Esophagus squamous epithelium (tissue), 5 donors: ENCODE data around the gene PTK7. TPM values are rescaled to one million over a fixed set of nuclear protein-coding genes. Genes with fewer than 3 reads are reported as not detected.
A peak's percentile ranks its signal among the peaks of the same experiment; 100 is the strongest.

Experiments
- DNase-seq: peaks from one replicate; lab custom pipeline; 2025; lab: John Stamatoyannopoulos, UW
- H3K27ac ChIP-seq, 4 donors: fragments of 200-600 bp; sonication (generic); one replicate each; pipeline ENCODE4 v1.5.1; 2016 to 2019; ENCODE audit warnings: mild to moderate bottlenecking in 1 of 4
- H3K27me3 ChIP-seq, 4 donors: fragments of 200-600 bp; sonication (generic); 1 replicate in 3 of 4; 2 replicates in 1 of 4; pipeline versions ENCODE4 v1.5.1 to v1.6.0; 2017 to 2021; ENCODE audit warnings: antibody characterized with exemption in 1 of 4
- H3K36me3 ChIP-seq, 3 donors: fragments of 200-600 bp; sonication (generic); one replicate each; pipeline ENCODE4 v1.5.1; 2016 to 2019
- H3K4me1 ChIP-seq, 3 donors: fragments of 200-600 bp; sonication (generic); one replicate each; pipeline ENCODE4 v1.5.1; 2017 to 2019
- H3K4me3 ChIP-seq, 4 donors: fragments of 200-600 bp; sonication (generic); 1 replicate in 3 of 4; 2 replicates in 1 of 4; pipeline ENCODE4 v1.5.1; 2016 to 2019; ENCODE audit warnings: mild to moderate bottlenecking in 2 of 4, moderate library complexity in 1 of 4
- H3K9me3 ChIP-seq, 3 donors: fragments of 200-600 bp; sonication (generic); one replicate each; pipeline ENCODE4 v1.5.1; 2016 to 2019
- POLR2A ChIP-seq, 4 donors: fragments of 450-650 bp; IDR thresholded peaks; one replicate each; pipeline ENCODE4 v1.6.1; 2017; ENCODE audit warnings: antibody characterized with exemption in 4 of 4, mild to moderate bottlenecking in 4 of 4, moderate library complexity in 3 of 4
- WGBS, 2 donors: methylation state at CpG; one replicate each; pipeline ENCODE4 v1.1.5; 2018; 5-methylcytosine and 5-hydroxymethylcytosine counted together
- intact Hi-C: fragments of 100-400 bp; cut with DNase I; formaldehyde crosslinking; loops from one replicate; pipeline ENCODE4 v1.15.0; 2022
- total RNA-seq, 4 donors: library from RNA; depleted of rRNA; stranded (reverse); fragments of >200 nt; gene quantifications; one replicate each; pipeline ENCODE4 v1.1.0, GENCODE V29; 2016
- TF ChIP-seq, protein P1 (sequence below), 6 experiments: fragments of 450-650 bp in 4 of 6; fragments of 200-600 bp in 2 of 6; sonication (generic) in 2 of 6; IDR thresholded peaks; one replicate each; pipeline ENCODE4 v1.5.1; 2016 to 2019; ENCODE audit warnings: antibody characterized with exemption in 6 of 6, mild to moderate bottlenecking in 4 of 6, moderate library complexity in 4 of 6
- donor health status: DM: yes; HTN: yes; CAD: no.

The PTK7 gene
- total RNA-seq, 4 donors from 2014 or later: 30.6 to 44.1 (median 36.7) TPM

DNA sequence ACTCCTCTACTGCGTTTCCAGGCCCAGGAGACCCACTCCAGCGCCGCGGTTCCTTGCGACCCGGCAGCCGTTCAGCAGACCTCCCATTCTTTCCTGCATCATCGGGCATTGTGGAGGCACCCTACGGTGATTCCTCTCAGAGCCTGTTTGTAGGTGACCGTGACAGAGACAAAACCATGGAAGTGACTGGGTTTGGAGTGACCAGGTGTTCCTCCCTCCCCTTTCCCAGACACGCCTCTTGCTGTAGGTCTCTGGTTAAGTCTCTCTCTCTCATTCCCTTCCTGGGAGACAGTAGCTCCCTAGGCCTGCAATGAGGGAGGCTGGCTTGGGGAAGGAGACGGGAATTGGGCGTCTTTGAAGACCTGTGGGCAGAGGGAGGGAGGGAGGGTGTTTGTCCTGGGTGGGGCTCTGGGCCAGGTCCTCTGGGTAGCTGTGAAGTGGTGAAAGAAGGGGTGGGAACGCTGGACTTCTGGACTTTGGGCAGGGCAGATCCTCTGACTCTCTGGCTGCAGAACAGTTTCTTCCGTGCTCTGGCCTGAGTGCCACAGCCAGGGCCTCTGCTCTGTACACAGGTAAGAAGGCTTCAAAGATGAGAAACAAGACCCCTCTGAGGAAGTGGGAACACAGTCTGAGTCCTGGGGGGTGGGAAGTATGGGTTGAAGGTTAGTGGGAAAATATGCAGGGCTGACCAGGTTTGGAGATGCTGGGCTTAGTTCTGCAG is 15.9 kb upstream of the PTK7 start:
- Histone ChIP-seq H3K36me3 (peaks cover 0 to 63% (median 4%) of the 10 kb centered on the region in 3 donors), H3K27ac (peak overlapping the region; percentile 89 to 97 (median 94)), H3K9me3 (no peaks in the 10 kb centered on the region), H3K27me3 (no peaks in the 10 kb centered on the region), H3K4me1 (peaks cover 12 to 37% (median 19%) of the 10 kb centered on the region in 3 donors), H3K4me3 (peak overlapping the region; percentile 83 to 97 (median 90))
- no peak for DNase-seq
- WGBS, 2 donors: 5 to 17% methylated on average over 7 to 13 of the region's 15 CpGs
- TF ChIP-seq, protein P1, sequence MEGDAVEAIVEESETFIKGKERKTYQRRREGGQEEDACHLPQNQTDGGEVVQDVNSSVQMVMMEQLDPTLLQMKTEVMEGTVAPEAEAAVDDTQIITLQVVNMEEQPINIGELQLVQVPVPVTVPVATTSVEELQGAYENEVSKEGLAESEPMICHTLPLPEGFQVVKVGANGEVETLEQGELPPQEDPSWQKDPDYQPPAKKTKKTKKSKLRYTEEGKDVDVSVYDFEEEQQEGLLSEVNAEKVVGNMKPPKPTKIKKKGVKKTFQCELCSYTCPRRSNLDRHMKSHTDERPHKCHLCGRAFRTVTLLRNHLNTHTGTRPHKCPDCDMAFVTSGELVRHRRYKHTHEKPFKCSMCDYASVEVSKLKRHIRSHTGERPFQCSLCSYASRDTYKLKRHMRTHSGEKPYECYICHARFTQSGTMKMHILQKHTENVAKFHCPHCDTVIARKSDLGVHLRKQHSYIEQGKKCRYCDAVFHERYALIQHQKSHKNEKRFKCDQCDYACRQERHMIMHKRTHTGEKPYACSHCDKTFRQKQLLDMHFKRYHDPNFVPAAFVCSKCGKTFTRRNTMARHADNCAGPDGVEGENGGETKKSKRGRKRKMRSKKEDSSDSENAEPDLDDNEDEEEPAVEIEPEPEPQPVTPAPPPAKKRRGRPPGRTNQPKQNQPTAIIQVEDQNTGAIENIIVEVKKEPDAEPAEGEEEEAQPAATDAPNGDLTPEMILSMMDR (IDR thresholded peaks at IDR 0.05): no peak
- TF ChIP-seq POLR2A (IDR thresholded peaks at IDR 0.05): no peak
- intact Hi-C loops: loop anchor here (10.0 kb wide), 1 partner anchor 95 kb away; the partner anchor contains the start of gene GNMT

DNA sequence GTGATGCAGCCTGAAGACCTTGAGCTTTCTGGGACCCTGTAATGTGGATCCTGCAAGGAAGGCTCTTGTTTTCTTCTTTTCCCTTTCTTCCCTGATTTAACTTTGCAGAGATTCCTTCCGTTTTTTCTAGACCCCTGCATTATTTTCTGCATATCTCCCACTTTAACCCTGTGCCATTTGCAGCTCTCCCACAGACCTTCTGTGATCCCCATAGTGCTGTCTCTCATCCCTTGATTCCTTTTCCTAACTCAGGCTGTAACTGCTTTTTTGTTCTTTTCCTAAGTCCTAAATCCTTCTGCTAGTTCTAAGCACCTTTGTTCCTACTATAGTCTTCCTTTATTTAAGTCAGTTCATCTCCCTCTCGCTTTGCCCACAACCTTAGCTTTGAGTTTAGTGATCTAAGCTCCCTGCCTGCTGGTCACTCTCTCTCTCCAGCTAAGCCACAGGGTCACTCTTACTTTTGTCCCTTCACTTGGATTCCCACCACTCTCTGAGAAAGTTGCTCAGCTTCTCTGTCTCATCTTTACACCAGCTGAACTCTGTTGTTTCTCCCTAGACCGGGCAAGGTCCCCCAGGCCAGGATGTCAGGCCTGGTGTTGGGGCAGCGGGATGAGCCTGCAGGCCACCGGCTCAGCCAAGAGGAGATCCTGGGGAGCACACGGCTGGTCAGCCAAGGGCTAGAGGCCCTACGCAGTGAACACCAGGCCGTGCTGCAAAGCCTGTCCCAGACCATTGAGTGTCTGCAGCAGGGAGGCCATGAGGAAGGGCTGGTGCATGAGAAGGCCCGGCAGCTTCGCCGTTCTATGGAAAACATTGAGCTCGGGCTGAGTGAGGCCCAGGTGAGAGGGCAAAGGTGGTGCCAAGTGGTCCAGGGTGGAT is 15.1 kb upstream of the PTK7 start:
- no peak for DNase-seq
- peak overlapping the region in 2 of 4 donors; percentile 87 to 97 for H3K4me3 ChIP-seq
- H3K27ac ChIP-seq: peak overlapping the region in 2 of 4 donors; percentile 95 to 97
- TF ChIP-seq POLR2A (IDR thresholded peaks at IDR 0.05): no peak
- TF ChIP-seq, protein P1 (IDR thresholded peaks at IDR 0.05): no peak
- intact Hi-C loops: loop anchor here (10.0 kb wide), 1 partner anchor 96 kb away; the partner anchor contains the start of gene GNMT
- H3K9me3 ChIP-seq: no peaks in the 10 kb centered on the region
- peaks cover 0 to 63% (median under 1%) of the 10 kb centered on the region in 3 donors for H3K36me3 ChIP-seq
- H3K4me1 ChIP-seq: peaks cover 12 to 37% (median 19%) of the 10 kb centered on the region in 3 donors
- H3K27me3 ChIP-seq: no peaks in the 10 kb centered on the region
- WGBS, 2 donors: 79 to 84% methylated on average over 6 to 7 of the region's 12 CpGs

DNA sequence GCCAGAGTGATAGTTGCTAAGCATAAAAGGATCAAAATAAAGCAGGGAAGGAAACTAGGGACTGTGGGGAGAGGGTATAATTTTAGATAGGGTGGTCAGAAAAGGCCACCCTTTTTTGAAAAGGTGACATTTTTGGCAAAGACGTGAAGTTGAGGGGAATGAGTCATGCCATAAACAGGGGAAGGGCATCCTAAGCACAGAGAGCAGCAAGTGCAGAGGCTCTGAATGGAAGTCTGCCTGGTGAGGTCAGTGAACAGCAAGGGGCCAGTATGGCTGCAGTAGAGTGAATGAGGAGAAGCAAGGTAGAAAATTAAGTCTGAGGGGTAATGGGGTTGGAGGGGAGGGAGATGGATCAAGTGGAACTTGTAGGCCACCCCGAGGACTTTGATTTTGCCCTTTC is 14.3 kb upstream of the PTK7 start:
- Histone ChIP-seq H3K27ac (no peak overlapping the region), H3K27me3 (no peaks in the 10 kb centered on the region), H3K36me3 (peaks cover 0 to 63% (median 0%) of the 10 kb centered on the region in 3 donors), H3K4me3 (no peak overlapping the region), H3K4me1 (peaks cover 12 to 37% (median 19%) of the 10 kb centered on the region in 3 donors), H3K9me3 (no peaks in the 10 kb centered on the region)
- WGBS, 2 donors: 63 to 69% methylated on average over 2 of the region's 2 CpGs
- no peak for DNase-seq
- TF ChIP-seq, protein P1 (IDR thresholded peaks at IDR 0.05): no peak
- TF ChIP-seq POLR2A (IDR thresholded peaks at IDR 0.05): no peak
- intact Hi-C loops: loop anchor here (10.0 kb wide), 1 partner anchor 97 kb away; the partner anchor contains the start of gene GNMT

DNA sequence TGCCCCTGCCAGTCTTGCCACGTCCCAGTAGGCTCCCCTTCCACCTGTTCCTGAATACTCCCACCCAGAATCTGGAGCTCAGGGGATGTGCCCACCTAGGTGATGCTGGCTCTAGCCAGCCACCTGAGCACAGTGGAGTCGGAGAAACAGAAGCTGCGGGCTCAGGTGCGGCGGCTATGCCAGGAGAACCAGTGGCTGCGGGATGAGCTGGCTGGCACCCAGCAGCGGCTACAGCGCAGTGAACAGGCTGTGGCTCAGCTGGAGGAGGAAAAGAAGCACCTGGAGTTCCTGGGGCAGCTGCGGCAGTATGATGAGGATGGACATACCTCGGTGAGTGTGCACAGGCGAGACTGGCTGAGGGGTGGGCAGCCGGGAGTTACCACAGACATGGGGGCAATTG is 13.3 kb upstream of the PTK7 start:
- WGBS, 2 donors: 89 to 94% methylated on average over 7 to 12 of the region's 12 CpGs
- TF ChIP-seq, protein P1 (IDR thresholded peaks at IDR 0.05): no peak
- no peak for TF ChIP-seq POLR2A (IDR thresholded peaks at IDR 0.05)
- Histone ChIP-seq H3K4me1 (peaks cover 12 to 30% (median 19%) of the 10 kb centered on the region in 3 donors), H3K9me3 (no peaks in the 10 kb centered on the region), H3K4me3 (no peak overlapping the region), H3K27ac (no peak overlapping the region), H3K36me3 (peaks cover 0 to 60% (median 0%) of the 10 kb centered on the region in 3 donors), H3K27me3 (no peaks in the 10 kb centered on the region)
- no peak for DNase-seq
- intact Hi-C loops: loop anchor here (10.0 kb wide), 1 partner anchor 98 kb away; the partner anchor contains the start of gene GNMT
